NCI-H146 treated with DMSO at 0.1 percent for 48 hours (cell line): ENCODE results near the gene DERA.
"Not testable (repeated sequence)": the region's sequence is repeated elsewhere in the genome, so short reads cannot be mapped to it uniquely, and the experiment has no call there.

Experiments
- DNase-seq: peaks from one replicate; lab custom pipeline; 2025; ENCODE audit not compliant: unreplicated experiment; lab: John Stamatoyannopoulos, UW

The DERA gene

GRCh38 chr12:15956413-15957185 is 45.5 kb downstream of the DERA start:
- no peak for DNase-seq

DNA sequence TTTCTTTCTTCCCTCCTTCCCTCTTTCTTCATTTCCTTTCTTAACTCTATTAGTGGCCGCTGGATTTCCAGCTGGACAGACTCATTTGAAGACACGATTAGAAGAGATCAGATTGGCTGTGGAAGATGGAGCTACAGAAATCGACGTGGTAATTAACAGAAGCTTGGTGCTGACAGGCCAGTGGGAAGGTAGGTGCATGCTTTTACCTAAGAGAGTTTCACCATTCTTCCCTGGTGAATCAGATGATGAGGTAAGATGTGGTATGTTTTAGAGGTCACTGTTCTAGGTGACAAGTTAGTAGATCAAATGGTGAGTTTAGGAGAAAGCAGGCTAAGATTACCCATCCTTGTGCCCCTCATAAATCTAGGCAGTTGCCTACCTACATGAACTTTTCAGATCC is 51.6 kb downstream of the DERA start:
- DNase-seq = no peak

- DNase-seq = no peak
Measured at GRCh38 chr12:15963271-15963670, 52.1 kb downstream of the DERA start.

GRCh38 chr12:15966426-15966825 is 55.3 kb downstream of the DERA start:
- DNase-seq = no peak

DNA sequence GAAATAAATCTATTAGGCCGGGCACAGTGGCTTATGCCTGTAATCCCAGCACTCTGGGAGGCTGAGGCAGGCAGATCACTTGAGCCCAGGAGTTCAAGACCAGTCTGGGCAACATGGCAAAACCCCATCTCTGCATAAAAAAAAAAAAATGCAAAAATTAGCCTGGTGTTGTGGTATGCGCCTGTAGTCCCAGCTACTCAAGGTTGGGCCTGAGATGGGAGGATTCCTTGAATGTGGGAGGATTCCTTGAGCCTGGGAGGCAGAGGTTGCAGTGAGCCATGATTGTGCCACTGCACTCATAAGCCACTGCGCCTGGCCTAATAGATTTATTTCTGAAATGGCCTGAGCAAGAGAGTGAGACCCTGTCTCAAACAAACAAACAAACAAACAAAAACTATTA is 55.9 kb downstream of the DERA start:
- DNase-seq = not testable (repeated sequence)

DNA sequence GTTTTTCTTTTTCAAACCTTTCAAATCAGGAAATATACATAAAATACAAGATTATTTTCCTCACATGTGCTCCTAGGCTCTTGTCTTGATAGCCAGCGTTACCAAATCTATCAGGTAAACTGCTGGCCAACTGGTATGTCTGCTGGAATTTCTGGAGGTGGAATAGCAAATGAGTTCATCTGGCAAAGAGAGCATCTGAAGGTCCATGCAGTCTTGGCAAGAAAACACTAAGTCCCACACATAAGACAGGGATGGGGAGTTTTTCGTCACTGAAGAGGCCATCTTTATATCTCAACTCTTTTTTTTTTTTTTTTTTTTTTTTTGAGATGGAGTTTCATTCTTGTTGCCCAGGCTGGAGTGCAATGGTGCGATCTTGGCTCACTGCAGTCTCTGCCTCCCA is 60.1 kb downstream of the DERA start:
- no peak for DNase-seq

DNA sequence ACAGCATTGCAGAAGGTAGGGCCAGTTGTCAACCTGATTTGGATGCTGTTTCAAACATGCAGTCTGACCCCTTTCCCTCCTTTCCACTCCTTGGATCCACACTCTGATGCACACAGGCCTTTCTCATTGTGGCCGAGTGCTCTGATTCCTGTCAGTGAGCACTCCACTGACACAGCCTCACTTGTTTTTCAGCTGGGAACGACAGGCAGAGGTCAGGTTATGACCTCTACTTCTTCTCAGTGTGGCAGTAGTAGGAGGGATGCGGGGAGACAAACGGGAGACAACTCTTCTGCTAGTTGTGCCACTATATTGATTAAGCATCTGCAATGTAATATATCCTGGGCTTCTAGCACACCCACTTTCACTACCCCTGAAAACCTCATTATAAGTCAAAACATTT is 61.8 kb downstream of the DERA start:
- DNase-seq = no peak

GRCh38 chr12:15977999-15978951 is 67.1 kb downstream of the DERA start:
- DNase-seq = no peak

GRCh38 chr12:15979096-15980092 is 68.3 kb downstream of the DERA start:
- DNase-seq = no peak

- no peak for DNase-seq
Measured at GRCh38 chr12:15982071-15982470, 70.9 kb downstream of the DERA start.

- no peak for DNase-seq
Measured at GRCh38 chr12:15982471-15982870, 71.3 kb downstream of the DERA start.

DNA sequence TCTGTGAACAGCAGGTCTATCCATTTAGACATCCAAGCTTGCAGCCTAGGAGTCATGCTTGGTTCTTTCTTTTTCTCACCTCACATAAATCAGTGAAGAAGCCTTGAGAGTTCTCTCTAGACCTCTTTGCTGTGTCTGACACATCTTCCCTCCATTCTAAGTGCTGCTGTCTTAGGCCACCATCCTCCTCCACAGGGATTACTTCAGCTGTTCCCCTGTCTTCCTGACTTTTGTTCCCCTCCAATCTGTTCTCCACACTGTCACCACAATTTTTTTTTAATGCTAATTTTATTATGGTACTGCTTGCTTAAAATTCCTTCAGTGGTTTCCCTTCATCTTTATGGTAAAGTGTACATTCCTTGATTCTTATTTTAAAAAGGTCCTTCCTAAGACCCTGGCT is 71.8 kb downstream of the DERA start:
- no peak for DNase-seq

DNA sequence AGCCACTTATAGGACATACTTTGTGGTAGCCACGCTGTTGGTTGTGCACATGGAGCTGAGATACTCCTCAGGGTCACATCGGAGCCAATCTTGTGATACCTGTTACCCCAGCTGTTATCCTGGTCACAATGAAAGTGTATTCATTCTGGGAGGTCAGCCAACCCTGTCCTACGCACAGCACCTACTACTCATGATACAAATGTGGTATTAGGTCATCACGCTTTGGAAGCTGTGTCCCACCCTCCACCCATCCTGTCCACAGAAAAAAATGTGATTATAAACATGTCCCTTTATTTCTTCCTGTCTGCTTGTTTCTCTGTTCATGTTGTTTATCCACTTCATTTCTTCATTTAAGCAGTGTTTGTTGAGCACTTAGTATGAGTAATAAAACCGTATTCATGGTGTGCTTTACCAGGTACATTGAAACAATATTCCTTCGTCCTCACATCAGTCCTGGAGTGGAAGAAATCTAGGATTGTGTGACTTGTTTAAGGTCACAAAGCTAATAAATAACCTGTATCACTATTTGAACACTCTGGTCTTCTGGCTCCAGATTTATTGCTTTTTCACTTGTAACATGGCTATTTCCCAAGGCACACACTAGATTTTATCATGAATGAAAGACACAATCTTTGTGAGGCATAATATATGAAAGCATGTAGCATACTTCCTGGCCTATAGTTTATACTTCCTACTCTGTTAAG is 73.1 kb downstream of the DERA start:
- DNase-seq = no peak

DNA sequence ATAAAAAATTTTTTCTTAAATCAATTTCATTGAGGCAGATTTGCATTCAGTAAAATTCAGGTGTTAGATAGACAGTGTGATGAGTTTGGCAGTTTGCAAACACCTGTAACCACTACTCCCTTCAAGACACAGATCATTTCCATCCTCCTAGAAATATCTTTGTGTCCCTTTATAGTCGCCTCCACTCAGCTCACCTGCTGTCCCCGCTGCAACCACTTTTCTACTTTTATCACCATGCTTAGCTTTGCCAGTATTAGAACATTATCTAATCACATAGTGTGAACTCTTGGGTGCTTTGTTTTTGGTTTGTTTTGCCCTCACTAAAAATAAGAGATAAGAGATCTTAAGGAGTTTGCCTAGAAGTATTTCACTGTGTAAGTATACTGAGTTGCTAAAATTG is 73.8 kb downstream of the DERA start:
- no peak for DNase-seq

- no peak for DNase-seq
Measured at GRCh38 chr12:15987696-15988095, 76.6 kb downstream of the DERA start.

GRCh38 chr12:15988983-15989755 is 78.0 kb downstream of the DERA start:
- no peak for DNase-seq

- DNase-seq = no peak
Measured at GRCh38 chr12:15995801-15996200, 84.7 kb downstream of the DERA start.

DNA sequence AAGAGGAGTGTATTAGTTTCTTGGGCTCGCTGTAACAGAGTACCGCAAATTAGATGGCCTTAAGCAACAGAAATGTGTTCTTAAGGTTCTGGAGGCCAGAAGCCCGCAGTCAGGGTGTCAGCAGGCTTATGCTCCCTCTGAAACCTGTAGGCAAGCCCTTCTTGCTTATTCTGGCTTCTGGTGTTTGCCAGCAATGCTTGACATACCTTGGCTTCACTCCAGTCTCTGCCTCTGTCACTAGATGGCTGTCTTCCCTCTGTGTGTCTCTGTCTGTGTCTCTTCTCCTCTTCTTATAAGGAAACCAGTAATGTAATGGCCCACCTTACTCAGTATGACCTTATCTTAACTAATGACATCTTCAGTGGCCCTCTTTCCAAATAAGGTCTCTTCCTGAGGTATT is 85.1 kb downstream of the DERA start:
- DNase-seq = no peak

DNA sequence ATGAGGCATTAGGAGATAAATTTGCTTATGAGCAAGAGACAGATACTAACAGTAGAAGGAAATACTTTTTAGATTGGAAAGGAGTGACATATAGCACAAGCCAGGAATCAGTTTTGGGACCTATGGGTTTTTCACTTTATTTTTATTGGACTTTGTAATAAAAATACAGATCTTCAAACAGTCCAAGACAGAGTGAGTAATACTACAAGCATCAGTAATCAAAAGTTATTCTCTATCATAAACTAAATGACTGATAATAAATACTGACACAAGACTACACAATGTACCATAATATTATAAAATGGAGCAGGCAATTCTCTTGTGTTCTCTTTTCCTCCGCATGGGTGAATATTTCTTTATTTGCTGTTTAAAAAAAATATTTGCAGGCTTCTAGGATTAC is 85.8 kb downstream of the DERA start:
- no peak for DNase-seq

GRCh38 chr12:15997910-15998309 is 86.8 kb downstream of the DERA start:
- DNase-seq = no peak
